ENCODE measurements around the gene SLC35A3.
"Not testable (repeated sequence)": the region's sequence is repeated elsewhere in the genome, so short reads cannot be mapped to it uniquely, and the experiment has no call there.

The SLC35A3 gene

GRCh38 chr1:99977326-99977725, 7.5 kb downstream of the SLC35A3 start:
- not testable (repeated sequence) for DNase-seq

GRCh38 chr1:99978218-99978617, 8.4 kb downstream of the SLC35A3 start:
- DNase-seq = no peak

- no peak for DNase-seq
Measured at GRCh38 chr1:99979091-99979490, 9.3 kb downstream of the SLC35A3 start.

- DNase-seq = no peak
Measured at GRCh38 chr1:99980928-99981327, 11.1 kb downstream of the SLC35A3 start.

- no peak for DNase-seq
Measured at GRCh38 chr1:99986656-99987225, 16.9 kb downstream of the SLC35A3 start.

GRCh38 chr1:99988210-99988765, 18.5 kb downstream of the SLC35A3 start:
- DNase-seq = no peak

GRCh38 chr1:99992044-99992722, 22.4 kb downstream of the SLC35A3 start:
- DNase-seq = no peak

- no peak for DNase-seq
Measured at GRCh38 chr1:99992760-99993467, 23.1 kb downstream of the SLC35A3 start.

GRCh38 chr1:99993468-99993845, 23.7 kb downstream of the SLC35A3 start:
- no peak for DNase-seq

GRCh38 chr1:99994496-99994895, 24.7 kb downstream of the SLC35A3 start:
- no peak for DNase-seq

- no peak for DNase-seq
Measured at GRCh38 chr1:99996951-99997350, 27.2 kb downstream of the SLC35A3 start.

- DNase-seq = no peak
Measured at GRCh38 chr1:100001462-100001861, 31.7 kb downstream of the SLC35A3 start.

GRCh38 chr1:100005424-100005823, 35.6 kb downstream of the SLC35A3 start:
- DNase-seq = no peak

GRCh38 chr1:100006688-100007087, 36.9 kb downstream of the SLC35A3 start:
- no peak for DNase-seq

GRCh38 chr1:100009458-100009857, 39.7 kb downstream of the SLC35A3 start:
- no peak for DNase-seq

- DNase-seq = no peak
Measured at GRCh38 chr1:100010804-100011203, 41.0 kb downstream of the SLC35A3 start.

GRCh38 chr1:100019220-100019619, 49.4 kb downstream of the SLC35A3 start:
- no peak for DNase-seq

- DNase-seq = no peak
Measured at GRCh38 chr1:100023482-100023881, 53.7 kb downstream of the SLC35A3 start.

GRCh38 chr1:100027212-100027611, 57.4 kb downstream of the SLC35A3 start:
- DNase-seq = no peak

- DNase-seq = no peak
Measured at GRCh38 chr1:100028765-100029164, 59.0 kb downstream of the SLC35A3 start.

GRCh38 chr1:100034470-100034869, 64.7 kb downstream of the SLC35A3 start:
- DNase-seq = no peak

- DNase-seq = no peak
Measured at GRCh38 chr1:100035214-100035613, 65.4 kb downstream of the SLC35A3 start.

GRCh38 chr1:100036718-100037655, 67.2 kb downstream of the SLC35A3 start:
- DNase-seq = no peak

Measured in activated CD4-positive, alpha-beta T cell treated with anti-CD3 and anti-CD28 coated beads for 1 hour (primary cell).